ENCODE results near the gene ELFN1.

Gene ELFN1

GRCh38 chr7:1735262-1735661, 65.2 kb downstream of the ELFN1 start:
- no peaks in the 10 kb centered on the region for H3K36me3 Mint-ChIP-seq (ENCODE audit: low read depth)
- ATAC-seq = no peak
- no peak overlapping the region for H3K4me3 Mint-ChIP-seq
- H3K9me3 Mint-ChIP-seq = no peaks in the 10 kb centered on the region
- H3K27ac Mint-ChIP-seq = no peak overlapping the region
- peaks cover 8% of the 10 kb centered on the region for H3K4me1 Mint-ChIP-seq
- DNase-seq = no peak
- H3K27me3 Mint-ChIP-seq = no peaks in the 10 kb centered on the region

- H3K4me3 Mint-ChIP-seq = no peak overlapping the region
- H3K27ac Mint-ChIP-seq = no peak overlapping the region
- peaks cover 8% of the 10 kb centered on the region for H3K4me1 Mint-ChIP-seq
- H3K36me3 Mint-ChIP-seq (ENCODE audit: low read depth) = no peaks in the 10 kb centered on the region
- DNase-seq = no peak
- no peaks in the 10 kb centered on the region for H3K9me3 Mint-ChIP-seq
- no peak for ATAC-seq
- H3K27me3 Mint-ChIP-seq = no peaks in the 10 kb centered on the region
Observed at GRCh38 chr7:1735806-1736483, 65.9 kb downstream of the ELFN1 start.

GRCh38 chr7:1736484-1736817, 66.4 kb downstream of the ELFN1 start:
- Mint-ChIP-seq H3K27ac (no peak overlapping the region), H3K36me3 (ENCODE audit: low read depth) (no peaks in the 10 kb centered on the region), H3K4me1 (peaks cover 10% of the 10 kb centered on the region), H3K4me3 (no peak overlapping the region), H3K9me3 (no peaks in the 10 kb centered on the region), H3K27me3 (no peaks in the 10 kb centered on the region)
- no peak for ATAC-seq
- no peak for DNase-seq

- Mint-ChIP-seq H3K4me1 (peaks cover 14% of the 10 kb centered on the region), H3K27ac (no peak overlapping the region), H3K36me3 (ENCODE audit: low read depth) (no peaks in the 10 kb centered on the region), H3K9me3 (no peaks in the 10 kb centered on the region), H3K4me3 (no peak overlapping the region), H3K27me3 (no peaks in the 10 kb centered on the region)
- DNase-seq (no peak), ATAC-seq (no peak)
Observed at GRCh38 chr7:1736830-1737229, 66.8 kb downstream of the ELFN1 start.

- no peak overlapping the region for H3K27ac Mint-ChIP-seq
- DNase-seq (no peak), ATAC-seq (no peak)
- no peak overlapping the region for H3K4me3 Mint-ChIP-seq
- peaks cover 16% of the 10 kb centered on the region for H3K4me1 Mint-ChIP-seq
- no peaks in the 10 kb centered on the region for H3K27me3 Mint-ChIP-seq
- H3K9me3 Mint-ChIP-seq = no peaks in the 10 kb centered on the region
- H3K36me3 Mint-ChIP-seq (ENCODE audit: low read depth) = no peaks in the 10 kb centered on the region
Observed at GRCh38 chr7:1737523-1737922, 67.4 kb downstream of the ELFN1 start.

GRCh38 chr7:1737956-1738355, 67.9 kb downstream of the ELFN1 start:
- H3K4me3 Mint-ChIP-seq = no peak overlapping the region
- H3K9me3 Mint-ChIP-seq = no peaks in the 10 kb centered on the region
- no peak overlapping the region for H3K27ac Mint-ChIP-seq
- ATAC-seq = no peak
- H3K36me3 Mint-ChIP-seq (ENCODE audit: low read depth) = no peaks in the 10 kb centered on the region
- H3K27me3 Mint-ChIP-seq = no peaks in the 10 kb centered on the region
- DNase-seq = no peak
- peaks cover 20% of the 10 kb centered on the region for H3K4me1 Mint-ChIP-seq

- DNase-seq = no peak
- no peak for ATAC-seq
- Mint-ChIP-seq H3K36me3 (ENCODE audit: low read depth) (no peaks in the 10 kb centered on the region), H3K27ac (no peak overlapping the region), H3K4me1 (peaks cover 22% of the 10 kb centered on the region), H3K4me3 (no peak overlapping the region), H3K9me3 (no peaks in the 10 kb centered on the region), H3K27me3 (no peaks in the 10 kb centered on the region)
Observed at GRCh38 chr7:1738511-1738910, 68.4 kb downstream of the ELFN1 start.

GRCh38 chr7:1738956-1739355, 68.9 kb downstream of the ELFN1 start:
- ATAC-seq (no peak), DNase-seq (no peak)
- Mint-ChIP-seq H3K4me3 (no peak overlapping the region), H3K27me3 (no peaks in the 10 kb centered on the region), H3K27ac (no peak overlapping the region), H3K9me3 (no peaks in the 10 kb centered on the region), H3K36me3 (ENCODE audit: low read depth) (no peaks in the 10 kb centered on the region), H3K4me1 (peaks cover 22% of the 10 kb centered on the region)

GRCh38 chr7:1739593-1739992, 69.5 kb downstream of the ELFN1 start:
- ATAC-seq = no peak
- H3K9me3 Mint-ChIP-seq = no peaks in the 10 kb centered on the region
- H3K36me3 Mint-ChIP-seq (ENCODE audit: low read depth) = no peaks in the 10 kb centered on the region
- no peak overlapping the region for H3K4me3 Mint-ChIP-seq
- peaks cover 22% of the 10 kb centered on the region for H3K4me1 Mint-ChIP-seq
- DNase-seq = no peak
- no peaks in the 10 kb centered on the region for H3K27me3 Mint-ChIP-seq
- H3K27ac Mint-ChIP-seq = no peak overlapping the region

- H3K4me3 Mint-ChIP-seq = no peak overlapping the region
- no peak for ATAC-seq
- H3K36me3 Mint-ChIP-seq (ENCODE audit: low read depth) = no peaks in the 10 kb centered on the region
- no peak overlapping the region for H3K27ac Mint-ChIP-seq
- peaks cover 22% of the 10 kb centered on the region for H3K4me1 Mint-ChIP-seq
- H3K9me3 Mint-ChIP-seq = no peaks in the 10 kb centered on the region
- no peaks in the 10 kb centered on the region for H3K27me3 Mint-ChIP-seq
- no peak for DNase-seq
Observed at GRCh38 chr7:1740214-1740613, 70.1 kb downstream of the ELFN1 start.

GRCh38 chr7:1741246-1741645, 71.2 kb downstream of the ELFN1 start:
- ATAC-seq (no peak), DNase-seq (no peak)
- Mint-ChIP-seq H3K4me3 (peak overlapping the region; percentile 63), H3K27ac (no peak overlapping the region), H3K27me3 (no peaks in the 10 kb centered on the region), H3K9me3 (no peaks in the 10 kb centered on the region), H3K4me1 (peaks cover 22% of the 10 kb centered on the region), H3K36me3 (ENCODE audit: low read depth) (no peaks in the 10 kb centered on the region)

GRCh38 chr7:1741751-1742554, 71.9 kb downstream of the ELFN1 start:
- Mint-ChIP-seq H3K4me3 (peak overlapping the region; percentile 63), H3K27me3 (no peaks in the 10 kb centered on the region), H3K9me3 (no peaks in the 10 kb centered on the region), H3K36me3 (ENCODE audit: low read depth) (no peaks in the 10 kb centered on the region), H3K4me1 (peaks cover 22% of the 10 kb centered on the region), H3K27ac (no peak overlapping the region)
- DNase-seq = peak; percentile 18
- ATAC-seq = peak; percentile 20

GRCh38 chr7:1742555-1743303, 72.7 kb downstream of the ELFN1 start:
- H3K4me3 Mint-ChIP-seq = peak overlapping the region; percentile 62
- peak; percentile 37 for ATAC-seq
- DNase-seq = peak; percentile 40
- H3K4me1 Mint-ChIP-seq = peaks cover 22% of the 10 kb centered on the region
- H3K27ac Mint-ChIP-seq = no peak overlapping the region
- H3K27me3 Mint-ChIP-seq = no peaks in the 10 kb centered on the region
- no peaks in the 10 kb centered on the region for H3K36me3 Mint-ChIP-seq (ENCODE audit: low read depth)
- H3K9me3 Mint-ChIP-seq = no peaks in the 10 kb centered on the region

GRCh38 chr7:1743481-1744230, 73.6 kb downstream of the ELFN1 start:
- no peak for ATAC-seq
- DNase-seq = no peak
- H3K4me1 Mint-ChIP-seq = peaks cover 22% of the 10 kb centered on the region
- H3K27ac Mint-ChIP-seq = no peak overlapping the region
- peaks cover 2% of the 10 kb centered on the region for H3K27me3 Mint-ChIP-seq
- H3K4me3 Mint-ChIP-seq = no peak overlapping the region
- no peaks in the 10 kb centered on the region for H3K9me3 Mint-ChIP-seq
- no peaks in the 10 kb centered on the region for H3K36me3 Mint-ChIP-seq (ENCODE audit: low read depth)
